Heart right ventricle (tissue), 16 donors: ENCODE data around the gene FKBP2. TPM values are rescaled to one million over a fixed set of nuclear protein-coding genes. Genes with fewer than 3 reads are reported as not detected.

Experiments used
- ATAC-seq, 8 donors: fragments of 200-7000 bp; cut with Tn5 transposase; one replicate each; pipeline ENCODE4 v1.9.1; 2020; ENCODE audit warnings: mild to moderate bottlenecking in 8 of 8, moderate library complexity in 8 of 8, moderate number of reproducible peaks in 1 of 8
- DNase-seq, 2 donors: peaks; one replicate each; pipeline ENCODE4 v3.0.0-alpha.2; 2020
- H3K27ac ChIP-seq, 10 donors: fragments of 200-600 bp; sonication (generic) in 2 of 10; one replicate each; pipeline versions ENCODE4 v1.5.0 to v1.8.0; 2020 to 2022; ENCODE audit warnings: mild to moderate bottlenecking in 3 of 10
- H3K27me3 ChIP-seq, 7 donors: fragments of 200-600 bp; one replicate each; pipeline ENCODE4 v1.8.0; 2021 to 2022; ENCODE audit warnings: mild to moderate bottlenecking in 2 of 7
- H3K36me3 ChIP-seq, 9 donors: fragments of 200-600 bp; sonication (generic) in 1 of 9; one replicate each; pipeline versions ENCODE4 v1.5.0 to v1.8.0; 2020 to 2022; ENCODE audit warnings: mild to moderate bottlenecking in 2 of 9
- H3K4me1 ChIP-seq, 9 donors: fragments of 200-600 bp; sonication (generic) in 1 of 9; one replicate each; pipeline versions ENCODE4 v1.5.0 to v1.8.0; 2020 to 2022; ENCODE audit warnings: mild to moderate bottlenecking in 4 of 9
- H3K4me3 ChIP-seq, 10 donors: fragments of 200-600 bp; sonication (generic) in 2 of 10; one replicate each; pipeline versions ENCODE4 v1.5.0 to v1.8.0; 2020 to 2022; ENCODE audit warnings: mild to moderate bottlenecking in 7 of 10, moderate library complexity in 2 of 10
- H3K9me3 ChIP-seq, 11 donors: fragments of 200-600 bp in 10 of 11; sonication (generic) in 2 of 11; one replicate each; pipeline versions ENCODE4 v1.5.0 to v1.8.0; 2013 to 2022; ENCODE audit warnings: mild to moderate bottlenecking in 2 of 11, control low read depth in 1 of 11, moderate library complexity in 1 of 11
- WGBS, 2 donors: extraction: QIAGEN DNeasy Blood & Tissue Kit; methylation state at CpG; one replicate each; pipeline ENCODE4 v1.1.7; 2013; ENCODE audit warnings: inconsistent platforms in 1 of 2; 5-methylcytosine and 5-hydroxymethylcytosine counted together
- intact Hi-C, 10 donors: fragments of 100-400 bp; cut with DNase I; formaldehyde crosslinking; loops; one replicate each; pipeline versions ENCODE4 v1.11.1 to v1.14.2; 2022
- polyA plus RNA-seq, 2 donors: library from polyadenylated mRNA; stranded (reverse); fragments of 200-250 nt; gene quantifications; one replicate each; pipeline ENCODE4 v1.2.3, GENCODE V29; 2013
- total RNA-seq, 10 donors: library from RNA; stranded (reverse); fragmentation: NEBNext Ultra II Directional in 3 of 10; extraction: Animal tissue kit (Norgen Biotek cat#: 25700) in 3 of 10; gene quantifications; one replicate each; pipeline versions ENCODE4 v1.2.1 to v1.2.4, GENCODE V29; 2021 to 2023
- TF ChIP-seq, protein P1 (sequence below), 9 donors: fragments of 200-600 bp; sonication (generic) in 2 of 9; IDR thresholded peaks; one replicate each; pipeline versions ENCODE4 v1.5.0 to v1.8.0; 2021 to 2022; ENCODE audit warnings: antibody characterized with exemption in 9 of 9, mild to moderate bottlenecking in 5 of 9, moderate library complexity in 1 of 9
- donor health status: Arrhythmogenic right ventricular cardiomyopathy.
- donor health status: ischemic (EF 13 %, LVEDD 7.1; RV severe dilation, severe dysfunction).
- donor health status: healthy with polysubstance abuse.
- donor health status: DM: no; HTN: yes; CAD: no.
- donor health status: DM: no; HTN: no; CAD: no.
- donor health status: ischemic (EF 25% LVEDD 6.9; RV normal size, moderate dysfunction).
- donor health status: ischemic (EF 25% LVEDD 5.7; RV mildly dilated, moderate dysfunction).
- donor health status: healthy.
- donor health status: DM: yes; HTN: yes; CAD: no.
- donor health status: Ischemic cardiomyopathy.
- donor health status: ischemic (EF 35%, LVEDD 5.7; RV mildly dilated, moderate dysfunction).
- donor health status: nonischemic (EF 11% LVEDD 7.7; RV severe dilation, severe dysfunction).
- donor health status: DM: yes; HTN: yes; CAD: no.
- donor health status: PGD.
- donor health status: ischemic (EF 29% LVEDD 5.4; RV normal size, mild dysfunction).
- donor health status: nonischemic (EF 23%, LVEDD 6.1; RV moderate dilation, normal function).

The FKBP2 gene
- total and polyA plus RNA-seq, 12 donors = 40.2 to 404 (median 49.4) TPM

DNA sequence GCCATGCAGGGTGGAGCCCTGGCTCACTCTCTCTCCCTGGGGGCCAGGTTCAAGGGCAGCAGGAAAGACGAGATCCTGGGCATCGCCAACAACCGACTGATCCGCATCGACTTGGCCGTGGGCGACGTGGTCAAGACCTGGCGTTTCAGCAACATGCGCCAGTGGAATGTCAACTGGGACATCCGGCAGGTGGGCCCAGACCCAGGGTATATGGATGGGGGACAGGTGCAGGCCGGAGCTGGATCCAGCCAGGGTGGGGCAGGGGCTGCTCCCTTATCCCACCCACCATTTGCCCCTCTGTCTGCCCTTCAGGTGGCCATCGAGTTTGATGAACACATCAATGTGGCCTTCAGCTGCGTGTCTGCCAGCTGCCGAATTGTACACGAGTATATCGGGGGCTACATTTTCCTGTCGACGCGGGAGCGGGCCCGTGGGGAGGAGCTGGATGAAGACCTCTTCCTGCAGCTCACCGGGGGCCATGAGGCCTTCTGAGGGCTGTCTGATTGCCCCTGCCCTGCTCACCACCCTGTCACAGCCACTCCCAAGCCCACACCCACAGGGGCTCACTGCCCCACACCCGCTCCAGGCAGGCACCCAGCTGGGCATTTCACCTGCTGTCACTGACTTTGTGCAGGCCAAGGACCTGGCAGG is 17.8 kb upstream of the FKBP2 start:
- H3K36me3 ChIP-seq = peaks cover 0 to 64% (median 0%) of the 10 kb centered on the region in 9 donors
- H3K27ac ChIP-seq = peak overlapping the region in 2 of 10 donors; percentile 7 to 15
- no peak for DNase-seq

GRCh38 chr11:64224151-64224890 is 16.6 kb upstream of the FKBP2 start:
- Histone ChIP-seq H3K4me3 (peak overlapping the region in 1 of 10 donors; percentile 87), H3K9me3 (no peaks in the 10 kb centered on the region), H3K4me1 (peaks cover 16 to 49% (median 30%) of the 10 kb centered on the region in 9 donors), H3K27me3 (no peaks in the 10 kb centered on the region), H3K27ac (no peak overlapping the region), H3K36me3 (peaks cover 0 to 58% (median 0%) of the 10 kb centered on the region in 9 donors)
- intact Hi-C loops = no loop called here
- TF ChIP-seq, protein P1, sequence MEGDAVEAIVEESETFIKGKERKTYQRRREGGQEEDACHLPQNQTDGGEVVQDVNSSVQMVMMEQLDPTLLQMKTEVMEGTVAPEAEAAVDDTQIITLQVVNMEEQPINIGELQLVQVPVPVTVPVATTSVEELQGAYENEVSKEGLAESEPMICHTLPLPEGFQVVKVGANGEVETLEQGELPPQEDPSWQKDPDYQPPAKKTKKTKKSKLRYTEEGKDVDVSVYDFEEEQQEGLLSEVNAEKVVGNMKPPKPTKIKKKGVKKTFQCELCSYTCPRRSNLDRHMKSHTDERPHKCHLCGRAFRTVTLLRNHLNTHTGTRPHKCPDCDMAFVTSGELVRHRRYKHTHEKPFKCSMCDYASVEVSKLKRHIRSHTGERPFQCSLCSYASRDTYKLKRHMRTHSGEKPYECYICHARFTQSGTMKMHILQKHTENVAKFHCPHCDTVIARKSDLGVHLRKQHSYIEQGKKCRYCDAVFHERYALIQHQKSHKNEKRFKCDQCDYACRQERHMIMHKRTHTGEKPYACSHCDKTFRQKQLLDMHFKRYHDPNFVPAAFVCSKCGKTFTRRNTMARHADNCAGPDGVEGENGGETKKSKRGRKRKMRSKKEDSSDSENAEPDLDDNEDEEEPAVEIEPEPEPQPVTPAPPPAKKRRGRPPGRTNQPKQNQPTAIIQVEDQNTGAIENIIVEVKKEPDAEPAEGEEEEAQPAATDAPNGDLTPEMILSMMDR (IDR thresholded peaks at IDR 0.05) = no peak
- 91 to 94% methylated on average over 17 of the region's 17 CpGs for WGBS, 2 donors
- ATAC-seq = no peak
- no peak for DNase-seq

More for the DNA sequence above, 17.8 kb upstream of the FKBP2 start:
- intact Hi-C loops = no loop called here
- peaks cover 16 to 40% (median 28%) of the 10 kb centered on the region in 9 donors for H3K4me1 ChIP-seq
- 76 to 81% methylated on average over 24 of the region's 24 CpGs for WGBS, 2 donors
- no peaks in the 10 kb centered on the region for H3K9me3 ChIP-seq
- no peaks in the 10 kb centered on the region for H3K27me3 ChIP-seq
- H3K4me3 ChIP-seq = no peak overlapping the region
- ATAC-seq = no peak
- TF ChIP-seq, protein P1 (IDR thresholded peaks at IDR 0.05) = no peak

GRCh38 chr11:64224891-64225607 is 15.8 kb upstream of the FKBP2 start:
- Histone ChIP-seq H3K4me3 (peak overlapping the region; percentile 64 to 95 (median 76)), H3K27ac (peak overlapping the region in 9 of 10 donors; percentile 90 to 96 (median 96)), H3K4me1 (peaks cover 16 to 56% (median 37%) of the 10 kb centered on the region in 9 donors), H3K9me3 (no peaks in the 10 kb centered on the region), H3K36me3 (peaks cover 0 to 51% (median 0%) of the 10 kb centered on the region in 9 donors), H3K27me3 (no peaks in the 10 kb centered on the region)
- intact Hi-C loops = loop anchor here in 1 of 10 donors (5.0 kb wide), 1 partner anchor 38 kb away; the partner anchor contains the start of gene STIP1
- WGBS, 2 donors = 64 to 66% methylated on average over 22 of the region's 22 CpGs
- ATAC-seq (peak in 1 of 8 donors; percentile 0), DNase-seq (no peak)
- TF ChIP-seq, protein P1 (IDR thresholded peaks at IDR 0.05) = no peak
